Gastrocnemius medialis (tissue), 4 donors: ENCODE measurements around the gene PTPRE. TPM values are rescaled to one million over a fixed set of nuclear protein-coding genes. Genes with fewer than 3 reads are reported as not detected.

ENCODE experiments used
- ATAC-seq, 2 donors: fragments of 150-250 bp; one replicate each; pipeline ENCODE4 v1.9.1; 2016
- DNase-seq, 2 donors: peaks; one replicate each; pipeline ENCODE4 v3.0.0-alpha.2; 2019
- H3K27ac ChIP-seq, 4 donors: fragments of 200-600 bp; sonication (generic); 1 replicate in 1 of 4; 2 replicates in 3 of 4; pipeline ENCODE4 v1.5.1; 2016 to 2018; ENCODE audit warnings: mild to moderate bottlenecking in 2 of 4, moderate library complexity in 1 of 4
- H3K27me3 ChIP-seq, 3 donors: fragments of 200-600 bp; sonication (generic) in 2 of 3; 1 replicate in 1 of 3; 2 replicates in 2 of 3; pipeline versions ENCODE4 v1.5.1 to v1.6.0; 2016 to 2019; ENCODE audit warnings: mild to moderate bottlenecking in 1 of 3, moderate library complexity in 1 of 3
- H3K36me3 ChIP-seq, 2 donors: fragments of 200-600 bp; sonication (generic) in 1 of 2; one replicate each; pipeline ENCODE4 v1.5.1; 2017 to 2018
- H3K4me1 ChIP-seq, 2 donors: fragments of 200-600 bp; sonication (generic) in 1 of 2; one replicate each; pipeline ENCODE4 v1.5.1; 2016 to 2017; ENCODE audit warnings: mild to moderate bottlenecking in 2 of 2
- H3K4me3 ChIP-seq, 4 donors: fragments of 200-600 bp; sonication (generic) in 3 of 4; 1 replicate in 1 of 4; 2 replicates in 3 of 4; pipeline ENCODE4 v1.5.1; 2016 to 2019; ENCODE audit warnings: mild to moderate bottlenecking in 2 of 4
- H3K9me3 ChIP-seq, 3 donors: fragments of 200-600 bp; sonication (generic) in 2 of 3; 1 replicate in 1 of 3; 2 replicates in 2 of 3; pipeline ENCODE4 v1.5.1; 2016 to 2019
- POLR2A ChIP-seq, 2 donors: fragments of 450-650 bp; IDR thresholded peaks; one replicate each; pipeline ENCODE4 v1.6.1; 2017; ENCODE audit warnings: antibody characterized with exemption in 2 of 2, mild to moderate bottlenecking in 2 of 2, moderate library complexity in 2 of 2
- in situ Hi-C, 4 donors: fragments of 200-750 bp; cut with MboI; loops; one replicate each; pipeline versions ENCODE4 v1.15.0 to v1.8.0; 2017; ENCODE audit warnings: low sequenced_read_pairs in 4 of 4
- intact Hi-C: fragments of 100-400 bp; cut with DNase I; formaldehyde crosslinking; loops from one replicate; pipeline ENCODE4 v1.15.1; 2023; ENCODE audit warnings: low total_unique reads
- total RNA-seq, 4 donors: library from RNA; depleted of rRNA; stranded (reverse); fragments of >200 nt; gene quantifications; one replicate each; pipeline versions ENCODE4 v1.1.0 to v1.2.3, GENCODE V29; 2016
- TF ChIP-seq, protein P1 (sequence below), 5 experiments: fragments of 450-650 bp in 3 of 5; fragments of 200-600 bp in 2 of 5; sonication (generic) in 2 of 5; IDR thresholded peaks in 4 of 5; conservative IDR thresholded peaks in 1 of 5; 1 replicate in 4 of 5; 2 replicates in 1 of 5; pipeline ENCODE4 v1.5.1; 2016 to 2019; ENCODE audit warnings: antibody characterized with exemption in 5 of 5, mild to moderate bottlenecking in 3 of 5, moderate library complexity in 3 of 5

The PTPRE gene
- total RNA-seq, 4 donors from 2014 or later, result 0.97 to 2.2 (median 1.6) TPM

DNA sequence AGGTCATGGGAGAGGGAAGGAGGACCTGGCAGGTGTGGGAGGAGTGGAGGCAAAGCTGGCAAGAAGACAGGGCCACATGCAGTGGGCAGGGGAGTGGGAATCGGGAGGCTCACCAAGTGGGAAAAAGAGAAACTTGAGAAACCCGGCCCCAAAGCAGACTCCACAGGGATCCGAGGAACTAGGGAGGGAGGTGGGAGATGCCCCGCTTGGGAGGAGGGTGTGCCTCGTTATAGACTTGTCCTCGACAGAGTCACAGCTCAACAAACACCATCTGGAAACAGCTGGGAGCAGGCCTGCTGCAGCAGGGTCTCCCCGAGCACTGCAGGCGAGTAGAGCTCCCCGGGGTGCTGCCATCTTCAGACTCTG is 164.5 kb downstream of the PTPRE start:
- TF ChIP-seq, protein P1, sequence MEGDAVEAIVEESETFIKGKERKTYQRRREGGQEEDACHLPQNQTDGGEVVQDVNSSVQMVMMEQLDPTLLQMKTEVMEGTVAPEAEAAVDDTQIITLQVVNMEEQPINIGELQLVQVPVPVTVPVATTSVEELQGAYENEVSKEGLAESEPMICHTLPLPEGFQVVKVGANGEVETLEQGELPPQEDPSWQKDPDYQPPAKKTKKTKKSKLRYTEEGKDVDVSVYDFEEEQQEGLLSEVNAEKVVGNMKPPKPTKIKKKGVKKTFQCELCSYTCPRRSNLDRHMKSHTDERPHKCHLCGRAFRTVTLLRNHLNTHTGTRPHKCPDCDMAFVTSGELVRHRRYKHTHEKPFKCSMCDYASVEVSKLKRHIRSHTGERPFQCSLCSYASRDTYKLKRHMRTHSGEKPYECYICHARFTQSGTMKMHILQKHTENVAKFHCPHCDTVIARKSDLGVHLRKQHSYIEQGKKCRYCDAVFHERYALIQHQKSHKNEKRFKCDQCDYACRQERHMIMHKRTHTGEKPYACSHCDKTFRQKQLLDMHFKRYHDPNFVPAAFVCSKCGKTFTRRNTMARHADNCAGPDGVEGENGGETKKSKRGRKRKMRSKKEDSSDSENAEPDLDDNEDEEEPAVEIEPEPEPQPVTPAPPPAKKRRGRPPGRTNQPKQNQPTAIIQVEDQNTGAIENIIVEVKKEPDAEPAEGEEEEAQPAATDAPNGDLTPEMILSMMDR (IDR thresholded peaks at IDR 0.05 in 4 of 5, conservative IDR thresholded peaks at IDR 0.05 in 1 of 5), result no peak
- TF ChIP-seq POLR2A (IDR thresholded peaks at IDR 0.05), result no peak
- Histone ChIP-seq H3K27me3 (no peaks in the 10 kb centered on the region), H3K27ac (no peak overlapping the region), H3K9me3 (no peaks in the 10 kb centered on the region), H3K4me3 (no peak overlapping the region), H3K4me1 (no peaks in the 10 kb centered on the region), H3K36me3 (no peaks in the 10 kb centered on the region)
- intact Hi-C loops (loop anchor here (5.0 kb wide), 1 partner anchor 39 kb away; no protein-coding TSS in a partner anchor), in situ Hi-C loops (no loop called here)
- ATAC-seq (no peak), DNase-seq (no peak)

- no peak for TF ChIP-seq POLR2A (IDR thresholded peaks at IDR 0.05)
- TF ChIP-seq, protein P1 (IDR thresholded peaks at IDR 0.05 in 4 of 5, conservative IDR thresholded peaks at IDR 0.05 in 1 of 5), result no peak
- intact Hi-C loops, result loop anchor here (5.0 kb wide), 1 partner anchor 40 kb away; no protein-coding TSS in a partner anchor
- DNase-seq (no peak), ATAC-seq (no peak)
- Histone ChIP-seq H3K27ac (no peak overlapping the region), H3K9me3 (no peaks in the 10 kb centered on the region), H3K27me3 (no peaks in the 10 kb centered on the region), H3K36me3 (no peaks in the 10 kb centered on the region), H3K4me1 (no peaks in the 10 kb centered on the region), H3K4me3 (no peak overlapping the region)
- in situ Hi-C loops, result no loop called here
Measured at GRCh38 chr10:128072046-128072445, 165.1 kb downstream of the PTPRE start.

DNA sequence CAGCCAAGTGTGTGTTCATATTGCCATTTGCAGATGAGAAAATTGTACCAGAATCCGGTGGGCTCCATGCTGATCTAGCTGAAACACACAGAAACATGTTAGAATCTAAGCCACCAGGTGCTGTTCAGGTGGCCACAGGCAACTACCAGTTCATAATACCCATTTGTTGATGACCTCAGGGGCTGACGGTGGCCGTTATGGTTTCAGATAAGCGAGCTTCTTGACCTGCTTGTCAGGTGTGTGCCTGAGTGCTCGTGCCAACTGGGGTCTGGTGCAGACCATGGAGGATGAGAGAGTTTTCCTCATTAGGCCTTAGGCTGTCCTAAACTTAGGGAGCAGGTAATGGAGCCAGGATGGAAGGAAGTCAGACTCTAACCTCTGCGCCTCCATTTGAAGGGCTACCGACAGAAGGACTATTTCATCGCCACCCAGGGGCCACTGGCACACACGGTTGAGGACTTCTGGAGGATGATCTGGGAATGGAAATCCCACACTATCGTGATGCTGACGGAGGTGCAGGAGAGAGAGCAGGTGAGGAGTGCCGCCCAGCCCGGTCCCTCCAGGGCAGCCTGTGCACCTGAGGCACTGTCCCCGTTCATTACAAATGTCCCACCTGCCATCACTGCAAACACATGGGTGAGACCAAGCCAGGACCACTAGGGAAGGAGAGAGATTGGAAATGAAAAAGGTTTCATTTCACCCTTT is 166.2 kb downstream of the PTPRE start:
- no peaks in the 10 kb centered on the region for H3K27me3 ChIP-seq
- no peaks in the 10 kb centered on the region for H3K4me1 ChIP-seq
- H3K36me3 ChIP-seq, result no peaks in the 10 kb centered on the region
- ATAC-seq (no peak), DNase-seq (no peak)
- TF ChIP-seq, protein P1 (IDR thresholded peaks at IDR 0.05 in 4 of 5, conservative IDR thresholded peaks at IDR 0.05 in 1 of 5), result no peak
- TF ChIP-seq POLR2A (IDR thresholded peaks at IDR 0.05), result no peak
- intact Hi-C loops, result loop anchor here (5.0 kb wide), 1 partner anchor 41 kb away; no protein-coding TSS in a partner anchor
- in situ Hi-C loops, result no loop called here
- H3K9me3 ChIP-seq, result no peaks in the 10 kb centered on the region
- H3K27ac ChIP-seq, result no peak overlapping the region
- no peak overlapping the region for H3K4me3 ChIP-seq

DNA sequence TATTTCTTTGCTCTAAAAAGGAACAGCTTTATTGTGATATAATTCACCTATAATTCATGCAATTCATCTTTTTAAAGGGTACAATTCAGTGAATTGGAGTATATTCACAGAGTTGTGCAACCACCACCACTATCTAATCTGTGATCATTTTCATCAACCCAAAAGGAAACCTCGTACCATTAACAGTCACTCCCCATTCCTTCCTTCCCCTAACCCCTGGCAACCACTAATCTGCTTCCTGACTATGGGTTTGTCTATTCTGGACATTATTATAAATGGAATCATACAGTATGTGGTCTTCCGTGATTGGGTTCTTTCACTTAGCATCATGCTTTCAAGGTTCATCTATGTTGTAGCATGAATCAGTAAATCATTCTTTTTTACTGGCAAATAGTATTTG is 167.0 kb downstream of the PTPRE start:
- ATAC-seq (no peak), DNase-seq (no peak)
- no peaks in the 10 kb centered on the region for H3K36me3 ChIP-seq
- no peaks in the 10 kb centered on the region for H3K27me3 ChIP-seq
- intact Hi-C loops, result loop anchor here (5.0 kb wide), 1 partner anchor 42 kb away; no protein-coding TSS in a partner anchor
- H3K9me3 ChIP-seq, result no peaks in the 10 kb centered on the region
- in situ Hi-C loops, result no loop called here
- TF ChIP-seq, protein P1 (IDR thresholded peaks at IDR 0.05 in 4 of 5, conservative IDR thresholded peaks at IDR 0.05 in 1 of 5), result no peak
- no peak for TF ChIP-seq POLR2A (IDR thresholded peaks at IDR 0.05)
- H3K4me3 ChIP-seq, result no peak overlapping the region
- H3K4me1 ChIP-seq, result no peaks in the 10 kb centered on the region
- H3K27ac ChIP-seq, result no peak overlapping the region
